GM18951 (cell line): Measurements from ENCODE around the gene MCF2L2.

Source experiments
- POLR2A ChIP-seq: IDR thresholded peaks from 4 replicates; pipeline ENCODE4 v1.6.1; 2011; ENCODE audit warnings: mild to moderate bottlenecking; ENCODE audit not compliant: insufficient read length, insufficient read depth; ENCODE audit errors: extremely low read depth
- in situ Hi-C: fragments of 300-500 bp; cut with MboI; formaldehyde crosslinking; loops from one replicate; pipeline ENCODE4 v1.12.0; 2022; ENCODE audit warnings: low sequenced_read_pairs, mixed read lengths, inconsistent platforms; ENCODE audit not compliant: unreplicated experiment

MCF2L2 gene

GRCh38 chr3:183261151-183261724 lies 167.2 kb downstream of the MCF2L2 start:
- in situ Hi-C loops = no loop called here
- no peak for TF ChIP-seq POLR2A

GRCh38 chr3:183260167-183260904 lies 168.1 kb downstream of the MCF2L2 start:
- in situ Hi-C loops = no loop called here

GRCh38 chr3:183259621-183260020 lies 168.8 kb downstream of the MCF2L2 start:
- in situ Hi-C loops = no loop called here
- TF ChIP-seq POLR2A = no peak

More at GRCh38 chr3:183260167-183260904, 168.1 kb downstream of the MCF2L2 start:
- TF ChIP-seq POLR2A = no peak

- in situ Hi-C loops = no loop called here
- no peak for TF ChIP-seq POLR2A
These were observed 169.3 kb downstream of the MCF2L2 start for GRCh38 chr3:183259087-183259486.

- in situ Hi-C loops = no loop called here
These were observed 173.1 kb downstream of the MCF2L2 start for GRCh38 chr3:183255348-183255730.

GRCh38 chr3:183254487-183255347 lies 173.7 kb downstream of the MCF2L2 start:
- in situ Hi-C loops = no loop called here
- no peak for TF ChIP-seq POLR2A

More at GRCh38 chr3:183255348-183255730, 173.1 kb downstream of the MCF2L2 start:
- TF ChIP-seq POLR2A = no peak

GRCh38 chr3:183253528-183254486 lies 174.6 kb downstream of the MCF2L2 start:
- in situ Hi-C loops = no loop called here
- no peak for TF ChIP-seq POLR2A

GRCh38 chr3:183252973-183253527 lies 175.4 kb downstream of the MCF2L2 start, which contains the start of gene B3GNT5:
Gene B3GNT5 (plus strand): TSS chr3:183253253. CDS start chr3:183269799, 16,546 bp downstream.
- in situ Hi-C loops = no loop called here

GRCh38 chr3:183252118-183252782 lies 176.2 kb downstream of the MCF2L2 start:
- in situ Hi-C loops = no loop called here
- no peak for TF ChIP-seq POLR2A

More at GRCh38 chr3:183252973-183253527, 175.4 kb downstream of the MCF2L2 start, which contains the start of gene B3GNT5:
- no peak for TF ChIP-seq POLR2A

GRCh38 chr3:183249006-183249718 lies 179.3 kb downstream of the MCF2L2 start:
- in situ Hi-C loops = no loop called here
- TF ChIP-seq POLR2A = no peak

GRCh38 chr3:183247011-183247589 lies 181.3 kb downstream of the MCF2L2 start:
- no peak for TF ChIP-seq POLR2A
- in situ Hi-C loops = no loop called here
